Muscle of leg (tissue), 11 donors: Measurements from ENCODE around the gene URI1. TPM values are rescaled to one million over a fixed set of nuclear protein-coding genes. Genes with fewer than 3 reads are reported as not detected.

Experiments
- DNase-seq: peaks from one replicate; pipeline ENCODE4 v3.0.0; 2013
- H3K27ac ChIP-seq: one replicate; pipeline ENCODE4 v1.5.1; 2013; ENCODE audit warnings: mild to moderate bottlenecking, low read length, control low read depth
- H3K27me3 ChIP-seq: one replicate; pipeline ENCODE4 v1.6.1; 2013; ENCODE audit warnings: low read length; ENCODE audit not compliant: control insufficient read depth, insufficient read depth
- H3K36me3 ChIP-seq: one replicate; pipeline ENCODE4 v1.6.1; 2013; ENCODE audit warnings: low read length; ENCODE audit not compliant: control insufficient read depth, insufficient read depth
- H3K4me1 ChIP-seq: one replicate; pipeline ENCODE4 v1.6.1; 2013; ENCODE audit warnings: low read length; ENCODE audit not compliant: control insufficient read depth, insufficient read depth
- H3K4me3 ChIP-seq: one replicate; pipeline ENCODE4 v1.5.1; 2013; ENCODE audit warnings: low read length, control low read depth
- H3K9me3 ChIP-seq: replicated peaks from 2 replicates; pipeline ENCODE4 v1.6.1; 2013; ENCODE audit warnings: low read depth, low read length; ENCODE audit not compliant: control insufficient read depth
- WGBS: methylation state at CpG from one replicate; pipeline ENCODE4 v1.1.5; 2013; ENCODE audit warnings: missing lambda C conversion rate; ENCODE audit not compliant: insufficient coverage; 5-methylcytosine and 5-hydroxymethylcytosine counted together
- polyA plus RNA-seq, 8 donors: library from polyadenylated mRNA; unstranded; fragments of 120-200 nt; gene quantifications; one replicate each; pipeline versions ENCODE4 v1.2.1 to v1.2.3, GENCODE V29; 2013; ENCODE audit warnings: inconsistent platforms in 1 of 8, low replicate concordance in 1 of 8; ENCODE audit not compliant: insufficient read length in 8 of 8, insufficient read depth in 1 of 8
- total RNA-seq: library from RNA; stranded (reverse); fragments of 120-200 nt; gene quantifications from one replicate; pipeline ENCODE4 v1.2.4, GENCODE V29; 2013

The URI1 gene
- total and polyA plus RNA-seq, 9 donors = 58.2 to 88.1 (median 73.5) TPM

- no peak for DNase-seq
- Histone ChIP-seq H3K4me3 (no peak overlapping the region), H3K36me3 (no peaks in the 10 kb centered on the region), H3K9me3 (no peaks in the 10 kb centered on the region), H3K27ac (no peak overlapping the region), H3K4me1 (no peaks in the 10 kb centered on the region), H3K27me3 (no peaks in the 10 kb centered on the region)
- WGBS = 75% methylated on average over 9 of the region's 16 CpGs
Measured at GRCh38 chr19:30062065-30062906, 120.2 kb downstream of the URI1 start.

GRCh38 chr19:30062907-30063649 lies 121.0 kb downstream of the URI1 start:
- Histone ChIP-seq H3K27ac (no peak overlapping the region), H3K4me3 (no peak overlapping the region), H3K36me3 (no peaks in the 10 kb centered on the region), H3K4me1 (no peaks in the 10 kb centered on the region), H3K27me3 (no peaks in the 10 kb centered on the region), H3K9me3 (no peaks in the 10 kb centered on the region)
- no peak for DNase-seq
- WGBS = 87% methylated on average over 7 of the region's 11 CpGs

GRCh38 chr19:30063650-30064347 lies 121.8 kb downstream of the URI1 start:
- WGBS = 78% methylated on average over 11 of the region's 13 CpGs

GRCh38 chr19:30064348-30064699 lies 122.3 kb downstream of the URI1 start:
- no peak overlapping the region for H3K27ac ChIP-seq
- H3K36me3 ChIP-seq = no peaks in the 10 kb centered on the region
- DNase-seq = no peak
- peaks cover under 1% of the 10 kb centered on the region for H3K4me1 ChIP-seq
- H3K9me3 ChIP-seq = no peaks in the 10 kb centered on the region
- 77% methylated on average over 16 of the region's 19 CpGs for WGBS
- H3K27me3 ChIP-seq = no peaks in the 10 kb centered on the region
- H3K4me3 ChIP-seq = no peak overlapping the region

More at GRCh38 chr19:30063650-30064347, 121.8 kb downstream of the URI1 start:
- Histone ChIP-seq H3K27ac (no peak overlapping the region), H3K36me3 (no peaks in the 10 kb centered on the region), H3K9me3 (no peaks in the 10 kb centered on the region), H3K4me3 (no peak overlapping the region), H3K27me3 (no peaks in the 10 kb centered on the region), H3K4me1 (no peaks in the 10 kb centered on the region)
- no peak for DNase-seq

GRCh38 chr19:30064771-30065494 lies 122.9 kb downstream of the URI1 start:
- no peaks in the 10 kb centered on the region for H3K27me3 ChIP-seq
- no peaks in the 10 kb centered on the region for H3K9me3 ChIP-seq
- H3K36me3 ChIP-seq = no peaks in the 10 kb centered on the region
- no peak overlapping the region for H3K4me3 ChIP-seq
- 69% methylated on average over 14 of the region's 16 CpGs for WGBS
- no peak overlapping the region for H3K27ac ChIP-seq
- H3K4me1 ChIP-seq = peaks cover 6% of the 10 kb centered on the region
- DNase-seq = no peak

- no peaks in the 10 kb centered on the region for H3K9me3 ChIP-seq
- H3K36me3 ChIP-seq = no peaks in the 10 kb centered on the region
- 100% methylated on average over 1 of the region's 5 CpGs for WGBS
- H3K4me3 ChIP-seq = no peak overlapping the region
- DNase-seq = no peak
- H3K4me1 ChIP-seq = peaks cover 15% of the 10 kb centered on the region
- H3K27me3 ChIP-seq = no peaks in the 10 kb centered on the region
- no peak overlapping the region for H3K27ac ChIP-seq
Measured at GRCh38 chr19:30065680-30066606, 123.9 kb downstream of the URI1 start.

Other genes starting within 250 kb of the URI1 start
- 21.6 TPM for gene C19orf12, start 227.0 kb upstream of the URI1 start, total RNA-seq
- gene C19orf12, start 227.0 kb upstream of the URI1 start, polyA plus RNA-seq = 10 to 100 TPM; 21.6 to 28.7 (median 25.7) TPM
- gene CCNE1, start 130.2 kb upstream of the URI1 start, total RNA-seq = 18.0 TPM
- gene CCNE1, start 130.2 kb upstream of the URI1 start, polyA plus RNA-seq = 10 to 100 TPM; 20.3 to 24.9 (median 24.2) TPM